Measurements from ENCODE around the gene BCL3. TPM values are rescaled to one million over a fixed set of nuclear protein-coding genes. Genes with fewer than 3 reads are reported as not detected.
A peak's percentile ranks its signal among the peaks of the same experiment; 100 is the strongest.

Gene BCL3
- total RNA-seq, 4 donors from 2014 or later: 3.2 to 58.8 (median 11.9) TPM

- TF ChIP-seq POLR2A (IDR thresholded peaks at IDR 0.05): no peak
- TF ChIP-seq, protein P1, sequence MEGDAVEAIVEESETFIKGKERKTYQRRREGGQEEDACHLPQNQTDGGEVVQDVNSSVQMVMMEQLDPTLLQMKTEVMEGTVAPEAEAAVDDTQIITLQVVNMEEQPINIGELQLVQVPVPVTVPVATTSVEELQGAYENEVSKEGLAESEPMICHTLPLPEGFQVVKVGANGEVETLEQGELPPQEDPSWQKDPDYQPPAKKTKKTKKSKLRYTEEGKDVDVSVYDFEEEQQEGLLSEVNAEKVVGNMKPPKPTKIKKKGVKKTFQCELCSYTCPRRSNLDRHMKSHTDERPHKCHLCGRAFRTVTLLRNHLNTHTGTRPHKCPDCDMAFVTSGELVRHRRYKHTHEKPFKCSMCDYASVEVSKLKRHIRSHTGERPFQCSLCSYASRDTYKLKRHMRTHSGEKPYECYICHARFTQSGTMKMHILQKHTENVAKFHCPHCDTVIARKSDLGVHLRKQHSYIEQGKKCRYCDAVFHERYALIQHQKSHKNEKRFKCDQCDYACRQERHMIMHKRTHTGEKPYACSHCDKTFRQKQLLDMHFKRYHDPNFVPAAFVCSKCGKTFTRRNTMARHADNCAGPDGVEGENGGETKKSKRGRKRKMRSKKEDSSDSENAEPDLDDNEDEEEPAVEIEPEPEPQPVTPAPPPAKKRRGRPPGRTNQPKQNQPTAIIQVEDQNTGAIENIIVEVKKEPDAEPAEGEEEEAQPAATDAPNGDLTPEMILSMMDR (IDR thresholded peaks at IDR 0.05): no peak
- no peaks in the 10 kb centered on the region for H3K9me3 ChIP-seq
- H3K27me3 ChIP-seq: no peaks in the 10 kb centered on the region
- peaks cover 5 to 7% of the 10 kb centered on the region in 2 donors for H3K4me1 ChIP-seq
- DNase-seq: no peak
- H3K36me3 ChIP-seq: no peaks in the 10 kb centered on the region
- no peak overlapping the region for H3K27ac ChIP-seq
- intact Hi-C loops (cut with DNase I; ENCODE audit: low total_unique reads): no loop called here
- H3K4me3 ChIP-seq: no peak overlapping the region
Measured at GRCh38 chr19:44738136-44738535, 10.4 kb upstream of the BCL3 start.

GRCh38 chr19:44738603-44739558, 9.6 kb upstream of the BCL3 start:
- no peaks in the 10 kb centered on the region for H3K36me3 ChIP-seq
- H3K27ac ChIP-seq: no peak overlapping the region
- no peak overlapping the region for H3K4me3 ChIP-seq
- TF ChIP-seq, protein P1 (IDR thresholded peaks at IDR 0.05): no peak
- no peak for TF ChIP-seq POLR2A (IDR thresholded peaks at IDR 0.05)
- no peaks in the 10 kb centered on the region for H3K27me3 ChIP-seq
- DNase-seq: no peak
- H3K9me3 ChIP-seq: no peaks in the 10 kb centered on the region
- H3K4me1 ChIP-seq: peaks cover 5 to 7% of the 10 kb centered on the region in 2 donors
- intact Hi-C loops (cut with DNase I; ENCODE audit: low total_unique reads): no loop called here

GRCh38 chr19:44740351-44740824, 8.1 kb upstream of the BCL3 start:
- no peak for TF ChIP-seq POLR2A (IDR thresholded peaks at IDR 0.05)
- TF ChIP-seq, protein P1 (IDR thresholded peaks at IDR 0.05): no peak
- H3K4me3 ChIP-seq: no peak overlapping the region
- no peak for DNase-seq
- intact Hi-C loops (cut with DNase I; ENCODE audit: low total_unique reads): no loop called here
- no peaks in the 10 kb centered on the region for H3K36me3 ChIP-seq
- no peaks in the 10 kb centered on the region for H3K9me3 ChIP-seq
- H3K4me1 ChIP-seq: peaks cover 5 to 7% of the 10 kb centered on the region in 2 donors
- peak overlapping the region in 1 of 2 donors; percentile 90 for H3K27ac ChIP-seq
- H3K27me3 ChIP-seq: no peaks in the 10 kb centered on the region

- DNase-seq: no peak
- Histone ChIP-seq H3K27me3 (no peaks in the 10 kb centered on the region), H3K9me3 (no peaks in the 10 kb centered on the region), H3K27ac (peak overlapping the region; percentile 85 to 90), H3K4me3 (no peak overlapping the region), H3K4me1 (peaks cover 5 to 7% of the 10 kb centered on the region in 2 donors), H3K36me3 (no peaks in the 10 kb centered on the region)
- TF ChIP-seq, protein P1 (IDR thresholded peaks at IDR 0.05): no peak
- no peak for TF ChIP-seq POLR2A (IDR thresholded peaks at IDR 0.05)
- intact Hi-C loops (cut with DNase I; ENCODE audit: low total_unique reads): no loop called here
Measured at GRCh38 chr19:44741258-44741731, 7.2 kb upstream of the BCL3 start.

DNA sequence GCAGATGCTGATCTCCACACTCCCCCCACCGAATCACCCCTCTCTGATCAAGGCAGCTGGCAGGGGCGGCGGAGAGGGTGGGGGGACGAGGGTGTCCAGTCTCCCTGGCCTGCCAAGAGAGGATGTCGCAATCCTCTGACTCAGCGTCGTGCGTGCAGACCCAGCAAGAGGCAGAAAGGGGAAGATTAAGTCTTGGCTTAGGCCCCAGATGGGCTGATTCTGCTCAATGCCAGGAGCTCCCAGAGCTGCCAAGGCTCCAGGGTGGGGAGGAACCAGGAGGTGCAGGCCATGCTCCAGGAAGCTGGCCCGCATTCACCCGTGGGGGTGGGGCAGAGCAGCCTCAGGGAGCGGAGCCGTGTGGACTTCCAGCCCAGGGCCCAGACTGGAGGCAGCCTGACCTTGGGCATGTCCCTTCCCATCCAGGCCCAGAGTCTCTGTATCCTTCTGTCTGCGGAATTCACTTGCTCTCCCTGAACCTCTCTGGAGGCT, 6.6 kb upstream of the BCL3 start:
- TF ChIP-seq, protein P1 (IDR thresholded peaks at IDR 0.05): no peak
- peak in 1 of 2 donors; percentile 26 for TF ChIP-seq POLR2A (IDR thresholded peaks at IDR 0.05)
- H3K27ac ChIP-seq: peak overlapping the region; percentile 85 to 90
- no peaks in the 10 kb centered on the region for H3K36me3 ChIP-seq
- H3K4me1 ChIP-seq: peaks cover 7% of the 10 kb centered on the region in 2 donors
- H3K27me3 ChIP-seq: no peaks in the 10 kb centered on the region
- intact Hi-C loops (cut with DNase I; ENCODE audit: low total_unique reads): no loop called here
- no peak overlapping the region for H3K4me3 ChIP-seq
- DNase-seq: peak; percentile 99
- H3K9me3 ChIP-seq: no peaks in the 10 kb centered on the region

Measured in uterus (tissue), 4 donors.